PC-3 (cell line): ENCODE results near the gene VANGL2. TPM values are rescaled to one million over a fixed set of nuclear protein-coding genes. Genes with fewer than 3 reads are reported as not detected.

Source experiments
- ATAC-seq: fragments of 200-7000 bp; cut with Tn5 transposase; 2 replicates; pipeline ENCODE4 v1.9.1; 2020; ENCODE audit warnings: mild to moderate bottlenecking, moderate library complexity
- BruUV-seq: library from RNA; stranded (reverse); fragments of 400-500 nt; replicated peaks from 2 replicates; lab custom pipeline; 2021; lab: Mats Ljungman, UMichigan
- CTCF ChIA-PET: fragments of 300-600 bp; sonication (Branson Sonifier 250); formaldehyde crosslinking; loops from one replicate; lab custom pipeline; 2022; ENCODE audit warnings: antibody characterized with exemption; lab: Charles Lee
- POLR2A ChIA-PET: fragments of 300-600 bp; sonication (Branson Sonifier 250); formaldehyde crosslinking; loops from one replicate; lab custom pipeline; 2022; ENCODE audit warnings: antibody characterized with exemption; ENCODE audit not compliant: unreplicated experiment; lab: Charles Lee
- DNase-seq: peaks from one replicate; pipeline ENCODE4 v3.0.0-alpha.2; 2015
- H2AFZ ChIP-seq: fragments of 300-600 bp; sonication (generic); 2 replicates; pipeline ENCODE4 v1.6.0; 2016; ENCODE audit warnings: antibody characterized with exemption, low read length
- H3F3A ChIP-seq: fragments of 300-600 bp; sonication (generic); one replicate; pipeline ENCODE4 v1.6.0; 2017; ENCODE audit warnings: antibody characterized with exemption, low read length, control low read depth, mild to moderate bottlenecking; ENCODE audit not compliant: unreplicated experiment
- H3K27ac ChIP-seq: fragments of 300-600 bp; sonication (generic); 2 replicates; pipeline ENCODE4 v1.5.1; 2016; ENCODE audit warnings: mild to moderate bottlenecking, low read length
- H3K27me3 ChIP-seq: fragments of 300-600 bp; sonication (generic); 2 replicates; pipeline ENCODE4 v1.6.1; 2016; ENCODE audit warnings: low read length, mixed read lengths
- H3K36me3 ChIP-seq: fragments of 300-600 bp; sonication (generic); 2 replicates; pipeline ENCODE4 v1.6.1; 2016; ENCODE audit warnings: low read depth, mixed run types, low read length, mixed read lengths
- H3K4me1 ChIP-seq: fragments of 300-600 bp; sonication (generic); 2 replicates; pipeline ENCODE4 v1.5.1; 2016; ENCODE audit warnings: low read length; ENCODE audit not compliant: insufficient read depth
- H3K4me2 ChIP-seq: fragments of 300-600 bp; sonication (generic); 2 replicates; pipeline ENCODE4 v1.6.0; 2016; ENCODE audit warnings: low read length
- H3K4me3 ChIP-seq: fragments of 300-600 bp; sonication (generic); 2 replicates; pipeline ENCODE4 v1.5.1; 2016; ENCODE audit warnings: mild to moderate bottlenecking, low read length, mixed read lengths
- H3K79me2 ChIP-seq: fragments of 300-600 bp; sonication (generic); 2 replicates; pipeline ENCODE4 v1.6.1; 2017; ENCODE audit warnings: low read length, mixed read lengths
- H3K9ac ChIP-seq: fragments of 300-600 bp; sonication (generic); 2 replicates; pipeline ENCODE4 v1.6.0; 2016; ENCODE audit warnings: mild to moderate bottlenecking, low read length
- H3K9me2 ChIP-seq: fragments of 300-600 bp; sonication (generic); replicated peaks from 2 replicates; pipeline ENCODE4 v1.6.1; 2016; ENCODE audit warnings: mixed run types, low read length, mixed read lengths
- H3K9me3 ChIP-seq: fragments of 300-600 bp; sonication (generic); 2 replicates; pipeline ENCODE4 v1.6.1; 2016; ENCODE audit warnings: low read length, mixed read lengths
- H4K20me1 ChIP-seq: fragments of 300-600 bp; sonication (generic); 2 replicates; pipeline ENCODE4 v1.6.1; 2016; ENCODE audit warnings: low read length, mixed read lengths
- EZH2 ChIP-seq: fragments of 300-600 bp; sonication (generic); IDR thresholded peaks from one replicate; pipeline ENCODE4 v1.6.1; 2017; ENCODE audit warnings: antibody characterized with exemption, mild to moderate bottlenecking, low read length; ENCODE audit not compliant: unreplicated experiment
- EZH2phosphoT487 ChIP-seq: fragments of 300-600 bp; sonication (generic); IDR thresholded peaks from 2 replicates; pipeline ENCODE4 v1.6.1; 2018; ENCODE audit warnings: mild to moderate bottlenecking, antibody characterized with exemption, low read length, borderline replicate concordance
- intact Hi-C: fragments of 100-400 bp; cut with micrococcal nuclease; formaldehyde crosslinking; loops from 2 replicates; pipeline ENCODE4 v1.9.0; 2023
- total RNA-seq: library from RNA; depleted of rRNA; stranded (reverse); fragments of >200 nt; gene quantifications from 2 replicates; pipeline ENCODE4 v1.2.3, GENCODE V29; 2014
- TF ChIP-seq, protein P1 (sequence below): fragments of 300-600 bp; sonication (generic); conservative IDR thresholded peaks from 2 replicates; pipeline ENCODE4 v1.5.1; 2017; ENCODE audit warnings: antibody characterized with exemption, low read depth, mild to moderate bottlenecking, low read length

Gene VANGL2
- total RNA-seq, 1 experiment from 2014 or later, result 0.44 TPM

DNA sequence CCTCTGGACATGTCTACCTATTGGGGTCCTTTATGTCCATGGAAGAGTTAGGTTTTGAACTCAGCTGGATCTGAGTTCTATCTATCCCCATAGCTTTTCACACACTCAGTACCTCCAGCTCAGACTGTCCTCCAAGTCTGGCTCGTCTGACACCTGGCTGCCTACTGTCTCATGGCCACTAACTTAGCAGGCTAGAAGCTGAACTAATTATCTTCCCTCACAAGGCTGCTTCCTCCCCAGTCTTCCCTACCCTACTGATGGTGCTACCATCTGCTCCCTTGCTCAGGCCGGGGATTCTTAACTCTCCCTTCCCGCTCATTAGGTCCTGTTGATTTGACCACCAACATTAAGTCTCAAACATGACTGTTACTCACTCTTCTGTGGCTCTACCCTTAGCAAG is 13.4 kb downstream of the VANGL2 start:
- H3K4me3 ChIP-seq, result no peak overlapping the region
- H3K79me2 ChIP-seq, result no peaks in the 10 kb centered on the region
- no peaks in the 10 kb centered on the region for H3K9me3 ChIP-seq
- intact Hi-C loops, result no loop called here
- DNase-seq, result no peak
- H4K20me1 ChIP-seq, result no peaks in the 10 kb centered on the region
- H3K4me2 ChIP-seq, result no peak overlapping the region
- TF ChIP-seq EZH2phosphoT487, result no peak
- no peak for TF ChIP-seq EZH2
- TF ChIP-seq, protein P1, sequence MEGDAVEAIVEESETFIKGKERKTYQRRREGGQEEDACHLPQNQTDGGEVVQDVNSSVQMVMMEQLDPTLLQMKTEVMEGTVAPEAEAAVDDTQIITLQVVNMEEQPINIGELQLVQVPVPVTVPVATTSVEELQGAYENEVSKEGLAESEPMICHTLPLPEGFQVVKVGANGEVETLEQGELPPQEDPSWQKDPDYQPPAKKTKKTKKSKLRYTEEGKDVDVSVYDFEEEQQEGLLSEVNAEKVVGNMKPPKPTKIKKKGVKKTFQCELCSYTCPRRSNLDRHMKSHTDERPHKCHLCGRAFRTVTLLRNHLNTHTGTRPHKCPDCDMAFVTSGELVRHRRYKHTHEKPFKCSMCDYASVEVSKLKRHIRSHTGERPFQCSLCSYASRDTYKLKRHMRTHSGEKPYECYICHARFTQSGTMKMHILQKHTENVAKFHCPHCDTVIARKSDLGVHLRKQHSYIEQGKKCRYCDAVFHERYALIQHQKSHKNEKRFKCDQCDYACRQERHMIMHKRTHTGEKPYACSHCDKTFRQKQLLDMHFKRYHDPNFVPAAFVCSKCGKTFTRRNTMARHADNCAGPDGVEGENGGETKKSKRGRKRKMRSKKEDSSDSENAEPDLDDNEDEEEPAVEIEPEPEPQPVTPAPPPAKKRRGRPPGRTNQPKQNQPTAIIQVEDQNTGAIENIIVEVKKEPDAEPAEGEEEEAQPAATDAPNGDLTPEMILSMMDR, result no peak
- no peak overlapping the region for H2AFZ ChIP-seq
- BruUV-seq, result no TSS peak
- H3K9ac ChIP-seq, result no peak overlapping the region
- POLR2A ChIA-PET, result no interaction called here
- H3K9me2 ChIP-seq, result no peaks in the 10 kb centered on the region
- CTCF ChIA-PET, result no interaction called here
- peaks cover 4% of the 10 kb centered on the region for H3K4me1 ChIP-seq
- 0 out of 2 replicates have a peak, but pooled peaks cover 17% of the 10 kb centered on the region for H3K27me3 ChIP-seq
- no peak overlapping the region for H3K27ac ChIP-seq
- H3F3A ChIP-seq, result no peaks in the 10 kb centered on the region
- no peak for ATAC-seq
- H3K36me3 ChIP-seq, result no peaks in the 10 kb centered on the region

- no peak overlapping the region for H3K9ac ChIP-seq
- no TSS peak for BruUV-seq
- DNase-seq, result no peak
- TF ChIP-seq EZH2phosphoT487 (no peak), EZH2 (no peak)
- TF ChIP-seq, protein P1, result no peak
- peaks cover 20% of the 10 kb centered on the region; the same call in 1 of the 2 replicates for H3K27me3 ChIP-seq
- no peak overlapping the region for H2AFZ ChIP-seq
- intact Hi-C loops, result no loop called here
- H3K36me3 ChIP-seq, result no peaks in the 10 kb centered on the region
- H3K27ac ChIP-seq, result no peak overlapping the region
- CTCF ChIA-PET, result no interaction called here
- no peaks in the 10 kb centered on the region for H3K4me1 ChIP-seq
- H3K9me2 ChIP-seq, result no peaks in the 10 kb centered on the region
- H3K4me2 ChIP-seq, result no peak overlapping the region
- no peak for ATAC-seq
- no peaks in the 10 kb centered on the region for H3F3A ChIP-seq
- H3K9me3 ChIP-seq, result no peaks in the 10 kb centered on the region
- no peaks in the 10 kb centered on the region for H3K79me2 ChIP-seq
- no peaks in the 10 kb centered on the region for H4K20me1 ChIP-seq
- no peak overlapping the region for H3K4me3 ChIP-seq
- POLR2A ChIA-PET, result no interaction called here
These were observed 14.5 kb downstream of the VANGL2 start for GRCh38 chr1:160414881-160415280.

DNA sequence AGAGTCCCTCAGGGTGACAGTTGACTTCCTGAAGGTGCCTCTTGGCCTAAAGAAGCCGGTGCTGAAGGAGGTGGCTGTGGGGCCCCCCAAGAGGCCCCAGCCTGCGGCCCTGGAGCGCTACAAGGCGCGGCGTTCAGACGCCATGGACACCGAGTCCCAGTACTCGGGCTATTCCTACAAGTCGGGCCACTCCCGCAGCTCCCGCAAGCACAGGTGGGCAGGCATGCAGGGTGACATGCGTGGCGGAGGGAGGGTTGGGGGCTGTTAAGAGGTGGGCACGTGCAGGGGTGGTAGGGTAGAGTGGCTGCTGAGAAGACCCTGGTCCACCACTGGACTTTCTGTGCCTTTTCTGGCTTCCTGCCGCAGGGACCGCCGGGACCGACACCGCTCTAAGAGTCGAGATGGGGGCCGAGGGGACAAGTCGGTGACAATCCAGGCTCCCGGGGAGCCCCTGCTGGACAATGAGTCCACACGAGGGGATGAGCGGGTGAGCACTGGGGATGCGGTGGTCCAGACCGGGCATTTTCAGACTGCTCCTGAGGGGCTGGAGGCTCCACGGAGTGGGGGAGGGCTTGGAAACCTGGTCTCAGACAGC is 15.4 kb downstream of the VANGL2 start:
- no peak overlapping the region for H3K4me2 ChIP-seq
- H3K36me3 ChIP-seq, result no peaks in the 10 kb centered on the region
- no peaks in the 10 kb centered on the region for H3K79me2 ChIP-seq
- no peaks in the 10 kb centered on the region for H4K20me1 ChIP-seq
- no peak overlapping the region for H3K27ac ChIP-seq
- H3K9ac ChIP-seq, result no peak overlapping the region
- no peak overlapping the region for H3K4me3 ChIP-seq
- POLR2A ChIA-PET, result no interaction called here
- H3K9me2 ChIP-seq, result no peaks in the 10 kb centered on the region
- no peaks in the 10 kb centered on the region for H3F3A ChIP-seq
- H2AFZ ChIP-seq, result no peak overlapping the region
- DNase-seq (no peak), ATAC-seq (no peak)
- intact Hi-C loops, result no loop called here
- TF ChIP-seq EZH2phosphoT487 (no peak), EZH2 (no peak)
- TF ChIP-seq, protein P1, result no peak
- H3K27me3 ChIP-seq, result peaks cover 29% of the 10 kb centered on the region
- BruUV-seq, result no TSS peak
- H3K9me3 ChIP-seq, result no peaks in the 10 kb centered on the region
- CTCF ChIA-PET, result interaction anchor here (0.5 to 1.0 kb wide), 4 partner anchors 19 to 61 kb away, joined by 3 to 4 read pairs (median 3); no protein-coding TSS in a partner anchor
- H3K4me1 ChIP-seq, result no peaks in the 10 kb centered on the region
